GM19238 (cell line): ENCODE measurements around the gene AP1S3.

Experiments
- DNase-seq: peaks from one replicate; pipeline ENCODE4 v3.0.0; 2011; ENCODE audit warnings: low spot score; ENCODE audit not compliant: insufficient read length

AP1S3 gene

GRCh38 chr2:223724861-223725260, 112.5 kb downstream of the AP1S3 start:
- no peak for DNase-seq

GRCh38 chr2:223723954-223724411, 113.4 kb downstream of the AP1S3 start:
- DNase-seq = no peak

- no peak for DNase-seq
These were observed 115.2 kb downstream of the AP1S3 start for GRCh38 chr2:223722226-223722625.

GRCh38 chr2:223721746-223722145, 115.6 kb downstream of the AP1S3 start:
- no peak for DNase-seq

GRCh38 chr2:223720367-223720766, 117.0 kb downstream of the AP1S3 start:
- DNase-seq = no peak

GRCh38 chr2:223712642-223713041, 124.7 kb downstream of the AP1S3 start:
- DNase-seq = no peak

GRCh38 chr2:223711596-223712326, 125.6 kb downstream of the AP1S3 start:
- no peak for DNase-seq
